Mesendoderm (in vitro differentiated cells): ENCODE measurements around the gene FGF4.
"Not testable (repeated sequence)": the region's sequence is repeated elsewhere in the genome, so short reads cannot be mapped to it uniquely, and the experiment has no call there.

Experiments used
- DNase-seq: peaks from one replicate; pipeline ENCODE4 v3.0.0; 2013
- H2AK5ac ChIP-seq: 2 replicates; pipeline ENCODE4 v1.6.1; 2013; ENCODE audit warnings: low read length, inconsistent platforms
- H2BK120ac ChIP-seq: 2 replicates; pipeline ENCODE4 v1.6.1; 2013; ENCODE audit warnings: low read depth, mild to moderate bottlenecking, low read length, moderate library complexity, mixed read lengths
- H2BK15ac ChIP-seq: replicated peaks from 2 replicates; pipeline ENCODE4 v1.6.1; 2013; ENCODE audit warnings: low read depth, mild to moderate bottlenecking, moderate library complexity
- H2BK5ac ChIP-seq: 2 replicates; pipeline ENCODE4 v1.6.1; 2013; ENCODE audit warnings: low read length, inconsistent platforms
- H3K18ac ChIP-seq: 2 replicates; pipeline ENCODE4 v1.6.1; 2013; ENCODE audit warnings: mild to moderate bottlenecking, low read length, mixed read lengths
- H3K23ac ChIP-seq: one replicate; pipeline ENCODE4 v1.6.1; 2013; ENCODE audit warnings: low read length
- H3K27ac ChIP-seq: 2 replicates; pipeline ENCODE4 v1.5.1; 2013; ENCODE audit warnings: low read depth, mild to moderate bottlenecking, inconsistent platforms, low read length, moderate library complexity
- H3K27me3 ChIP-seq: 2 replicates; pipeline ENCODE4 v1.6.1; 2013; ENCODE audit warnings: low read length, control low read depth, mild to moderate bottlenecking, inconsistent platforms; ENCODE audit not compliant: insufficient read depth, poor library complexity
- H3K36me3 ChIP-seq: 2 replicates; pipeline ENCODE4 v1.6.1; 2013; ENCODE audit warnings: low read length, inconsistent platforms; ENCODE audit not compliant: control insufficient read depth, insufficient read depth
- H3K4ac ChIP-seq: one replicate; pipeline ENCODE4 v1.6.1; 2013; ENCODE audit warnings: low read depth, mild to moderate bottlenecking, low read length, moderate library complexity
- H3K4me1 ChIP-seq: 2 replicates; pipeline ENCODE4 v1.6.1; 2013; ENCODE audit warnings: low read depth, low read length, inconsistent platforms; ENCODE audit not compliant: control insufficient read depth
- H3K4me2 ChIP-seq: 2 replicates; pipeline ENCODE4 v1.6.1; 2013; ENCODE audit warnings: low read length
- H3K4me3 ChIP-seq: 2 replicates; pipeline ENCODE4 v1.5.1; 2013; ENCODE audit warnings: mild to moderate bottlenecking, low read length
- H3K56ac ChIP-seq: one replicate; pipeline ENCODE4 v1.6.1; 2013; ENCODE audit warnings: low read length
- H3K79me1 ChIP-seq: 2 replicates; pipeline ENCODE4 v1.6.1; 2013; ENCODE audit warnings: low read length, inconsistent platforms
- H3K79me2 ChIP-seq: 2 replicates; pipeline ENCODE4 v1.6.1; 2013; ENCODE audit warnings: mild to moderate bottlenecking, low read length; ENCODE audit not compliant: control insufficient read depth, insufficient read depth
- H3K9ac ChIP-seq: 2 replicates; pipeline ENCODE4 v1.6.1; 2013; ENCODE audit warnings: low read length, inconsistent platforms
- H4K5ac ChIP-seq: one replicate; pipeline ENCODE4 v1.6.1; 2013; ENCODE audit warnings: low read length
- H4K8ac ChIP-seq: one replicate; pipeline ENCODE4 v1.6.1; 2013; ENCODE audit warnings: low read depth, mild to moderate bottlenecking, control low read depth, low read length, moderate library complexity
- WGBS: extraction: QIAGEN DNeasy Blood & Tissue Kit; methylation state at CpG from one replicate; pipeline ENCODE4 v1.1.7; 2013; ENCODE audit warnings: low lambda C conversion rate, missing lambda C conversion rate; ENCODE audit not compliant: insufficient coverage; ENCODE audit errors: extremely low coverage; 5-methylcytosine and 5-hydroxymethylcytosine counted together

Gene FGF4

GRCh38 chr11:69764918-69765317 lies 10.2 kb downstream of the FGF4 start:
- not testable (repeated sequence) for H4K8ac ChIP-seq, H2BK15ac ChIP-seq, H3K4me2 ChIP-seq, H3K79me2 ChIP-seq, H3K27me3 ChIP-seq, H3K56ac ChIP-seq, H2BK5ac ChIP-seq, H3K36me3 ChIP-seq, H3K18ac ChIP-seq, H3K4ac ChIP-seq, H3K4me3 ChIP-seq, H4K5ac ChIP-seq, H3K4me1 ChIP-seq, DNase-seq, H3K23ac ChIP-seq, H2AK5ac ChIP-seq, H3K79me1 ChIP-seq, H3K27ac ChIP-seq, H2BK120ac ChIP-seq, H3K9ac ChIP-seq
- whole genome bisulfite sequencing = no CpG with 5 or more reads among the region's 7 CpGs

- Histone ChIP-seq H4K5ac (no peak overlapping the region), H3K4ac (no peak overlapping the region), H3K9ac (no peak overlapping the region), H3K27ac (no peak overlapping the region), H3K79me1 (no peaks in the 10 kb centered on the region), H2BK15ac (no peak overlapping the region), H4K8ac (no peak overlapping the region), H2BK5ac (no peak overlapping the region), H3K56ac (no peak overlapping the region), H3K36me3 (no peaks in the 10 kb centered on the region), H3K18ac (no peak overlapping the region), H2AK5ac (no peak overlapping the region), H3K4me1 (no peaks in the 10 kb centered on the region), H3K4me3 (no peak overlapping the region), H2BK120ac (no peak overlapping the region), H3K79me2 (no peaks in the 10 kb centered on the region), H3K4me2 (no peak overlapping the region), H3K27me3 (no peaks in the 10 kb centered on the region), H3K23ac (no peak overlapping the region)
- DNase-seq = no peak
- WGBS = no CpG with 5 or more reads among the region's 4 CpGs
These were observed 14.8 kb downstream of the FGF4 start for GRCh38 chr11:69760319-69760718.

GRCh38 chr11:69752890-69753289 lies 22.3 kb downstream of the FGF4 start:
- Histone ChIP-seq H2BK5ac (no peak overlapping the region), H3K4me2 (no peak overlapping the region), H3K27me3 (no peaks in the 10 kb centered on the region), H3K56ac (no peak overlapping the region), H4K8ac (no peak overlapping the region), H3K27ac (no peak overlapping the region), H4K5ac (no peak overlapping the region), H3K4me1 (no peaks in the 10 kb centered on the region), H2AK5ac (no peak overlapping the region), H3K36me3 (no peaks in the 10 kb centered on the region), H3K18ac (no peak overlapping the region), H3K4ac (no peak overlapping the region), H3K9ac (no peak overlapping the region), H2BK15ac (no peak overlapping the region), H3K23ac (no peak overlapping the region), H3K79me1 (no peaks in the 10 kb centered on the region), H3K4me3 (no peak overlapping the region), H3K79me2 (no peaks in the 10 kb centered on the region), H2BK120ac (no peak overlapping the region)
- DNase-seq = no peak
- WGBS = no CpG with 5 or more reads among the region's 4 CpGs

- Histone ChIP-seq H3K56ac (no peak overlapping the region), H3K36me3 (no peaks in the 10 kb centered on the region), H3K4ac (no peak overlapping the region), H2BK5ac (no peak overlapping the region), H4K5ac (no peak overlapping the region), H3K9ac (no peak overlapping the region), H3K18ac (no peak overlapping the region), H2AK5ac (no peak overlapping the region), H3K4me3 (no peak overlapping the region), H3K4me2 (no peak overlapping the region), H3K23ac (no peak overlapping the region), H3K4me1 (no peaks in the 10 kb centered on the region), H4K8ac (no peak overlapping the region), H3K79me1 (no peaks in the 10 kb centered on the region), H3K27me3 (no peaks in the 10 kb centered on the region), H2BK120ac (no peak overlapping the region), H3K27ac (no peak overlapping the region), H2BK15ac (no peak overlapping the region), H3K79me2 (no peaks in the 10 kb centered on the region)
- no CpG with 5 or more reads among the region's 11 CpGs for WGBS
- DNase-seq = no peak
These were observed 24.1 kb downstream of the FGF4 start for GRCh38 chr11:69750875-69751597.

GRCh38 chr11:69750108-69750850 lies 24.9 kb downstream of the FGF4 start:
- Histone ChIP-seq H3K27me3 (no peaks in the 10 kb centered on the region), H3K9ac (no peak overlapping the region), H2AK5ac (no peak overlapping the region), H4K8ac (no peak overlapping the region), H3K56ac (no peak overlapping the region), H2BK120ac (no peak overlapping the region), H3K36me3 (no peaks in the 10 kb centered on the region), H3K18ac (no peak overlapping the region), H3K4me3 (no peak overlapping the region), H4K5ac (no peak overlapping the region), H3K23ac (no peak overlapping the region), H2BK5ac (no peak overlapping the region), H2BK15ac (no peak overlapping the region), H3K27ac (no peak overlapping the region), H3K4me2 (no peak overlapping the region), H3K4me1 (no peaks in the 10 kb centered on the region), H3K4ac (no peak overlapping the region), H3K79me1 (no peaks in the 10 kb centered on the region), H3K79me2 (no peaks in the 10 kb centered on the region)
- no CpG with 5 or more reads among the region's 11 CpGs for WGBS
- no peak for DNase-seq
